Stimulated activated effector memory CD8-positive, alpha-beta T cell treated with anti-CD3 and anti-CD28 coated beads, Interleukin-12 subunit alpha, Interleukin-12 subunit beta, amount 100 ng/mL, for 72 hours (primary cell): ENCODE data around the gene EFCAB6.
A peak's percentile ranks its signal among the peaks of the same experiment; 100 is the strongest.

Experiments
- ATAC-seq: fragments of 150-1000 bp; cut with Tn5 transposase; 2 replicates; pipeline ENCODE4 v1.10.0; 2021
- DNase-seq, 2 donors: peaks; one replicate each; pipeline ENCODE4 v3.0.0; 2021 to 2022; ENCODE audit warnings: low spot score in 2 of 2
- H3K27ac Mint-ChIP-seq: one replicate; pipeline ENCODE4 v1.8.0; 2022; ENCODE audit warnings: mild to moderate bottlenecking, mixed read lengths
- H3K36me3 Mint-ChIP-seq: one replicate; pipeline ENCODE4 v1.8.0; 2022; ENCODE audit warnings: mild to moderate bottlenecking, mixed read lengths
- H3K4me1 Mint-ChIP-seq: one replicate; pipeline ENCODE4 v1.8.0; 2022; ENCODE audit warnings: mixed read lengths
- H3K4me3 Mint-ChIP-seq: one replicate; pipeline ENCODE4 v1.8.0; 2022; ENCODE audit warnings: mild to moderate bottlenecking, mixed read lengths
- H3K9me3 Mint-ChIP-seq: one replicate; pipeline ENCODE4 v1.8.0; 2022; ENCODE audit warnings: mixed read lengths

Gene EFCAB6

GRCh38 chr22:43516996-43517635 lies 295.0 kb downstream of the EFCAB6 start:
- Mint-ChIP-seq H3K27ac (no peak overlapping the region), H3K9me3 (no peaks in the 10 kb centered on the region), H3K4me1 (peaks cover 8% of the 10 kb centered on the region), H3K4me3 (no peak overlapping the region), H3K36me3 (no peaks in the 10 kb centered on the region)
- ATAC-seq (no peak), DNase-seq (no peak)

GRCh38 chr22:43516386-43516785 lies 295.7 kb downstream of the EFCAB6 start:
- H3K4me1 Mint-ChIP-seq = peaks cover 8% of the 10 kb centered on the region
- no peaks in the 10 kb centered on the region for H3K9me3 Mint-ChIP-seq
- H3K36me3 Mint-ChIP-seq = no peaks in the 10 kb centered on the region
- no peak overlapping the region for H3K27ac Mint-ChIP-seq
- no peak for DNase-seq
- ATAC-seq = no peak
- H3K4me3 Mint-ChIP-seq = no peak overlapping the region

GRCh38 chr22:43515902-43516301 lies 296.2 kb downstream of the EFCAB6 start:
- H3K36me3 Mint-ChIP-seq = no peaks in the 10 kb centered on the region
- H3K9me3 Mint-ChIP-seq = no peaks in the 10 kb centered on the region
- no peak overlapping the region for H3K27ac Mint-ChIP-seq
- ATAC-seq = no peak
- H3K4me1 Mint-ChIP-seq = peaks cover 7% of the 10 kb centered on the region
- DNase-seq = no peak
- no peak overlapping the region for H3K4me3 Mint-ChIP-seq

GRCh38 chr22:43515411-43515810 lies 296.7 kb downstream of the EFCAB6 start:
- Mint-ChIP-seq H3K9me3 (no peaks in the 10 kb centered on the region), H3K27ac (no peak overlapping the region), H3K36me3 (no peaks in the 10 kb centered on the region), H3K4me3 (no peak overlapping the region), H3K4me1 (peaks cover 2% of the 10 kb centered on the region)
- ATAC-seq (no peak), DNase-seq (no peak)

GRCh38 chr22:43514476-43515157 lies 297.5 kb downstream of the EFCAB6 start:
- H3K4me1 Mint-ChIP-seq = no peaks in the 10 kb centered on the region
- ATAC-seq (no peak), DNase-seq (no peak)
- H3K36me3 Mint-ChIP-seq = no peaks in the 10 kb centered on the region
- no peak overlapping the region for H3K4me3 Mint-ChIP-seq
- H3K9me3 Mint-ChIP-seq = no peaks in the 10 kb centered on the region
- H3K27ac Mint-ChIP-seq = no peak overlapping the region

- Mint-ChIP-seq H3K9me3 (no peaks in the 10 kb centered on the region), H3K4me3 (no peak overlapping the region), H3K36me3 (no peaks in the 10 kb centered on the region), H3K4me1 (no peaks in the 10 kb centered on the region), H3K27ac (no peak overlapping the region)
- no peak for ATAC-seq
- no peak for DNase-seq
Measured at GRCh38 chr22:43512279-43512678, 299.8 kb downstream of the EFCAB6 start.

- Mint-ChIP-seq H3K27ac (no peak overlapping the region), H3K9me3 (no peaks in the 10 kb centered on the region), H3K4me3 (no peak overlapping the region), H3K4me1 (no peaks in the 10 kb centered on the region), H3K36me3 (no peaks in the 10 kb centered on the region)
- ATAC-seq (no peak), DNase-seq (no peak)
Measured at GRCh38 chr22:43511276-43511910, 300.7 kb downstream of the EFCAB6 start.

GRCh38 chr22:43510281-43511070 lies 301.6 kb downstream of the EFCAB6 start:
- no peaks in the 10 kb centered on the region for H3K9me3 Mint-ChIP-seq
- no peaks in the 10 kb centered on the region for H3K36me3 Mint-ChIP-seq
- no peak for DNase-seq
- H3K4me3 Mint-ChIP-seq = no peak overlapping the region
- H3K27ac Mint-ChIP-seq = no peak overlapping the region
- H3K4me1 Mint-ChIP-seq = no peaks in the 10 kb centered on the region
- ATAC-seq = peak; percentile 14

- Mint-ChIP-seq H3K36me3 (no peaks in the 10 kb centered on the region), H3K27ac (no peak overlapping the region), H3K4me3 (no peak overlapping the region), H3K9me3 (no peaks in the 10 kb centered on the region), H3K4me1 (no peaks in the 10 kb centered on the region)
- ATAC-seq = no peak
- no peak for DNase-seq
Measured at GRCh38 chr22:43509337-43509736, 302.8 kb downstream of the EFCAB6 start.

GRCh38 chr22:43508489-43508888 lies 303.6 kb downstream of the EFCAB6 start:
- ATAC-seq = no peak
- Mint-ChIP-seq H3K4me3 (no peak overlapping the region), H3K36me3 (no peaks in the 10 kb centered on the region), H3K9me3 (no peaks in the 10 kb centered on the region), H3K4me1 (no peaks in the 10 kb centered on the region), H3K27ac (no peak overlapping the region)
- DNase-seq = no peak

GRCh38 chr22:43507235-43507634 lies 304.9 kb downstream of the EFCAB6 start:
- no peaks in the 10 kb centered on the region for H3K4me1 Mint-ChIP-seq
- no peak for ATAC-seq
- H3K36me3 Mint-ChIP-seq = no peaks in the 10 kb centered on the region
- no peak for DNase-seq
- H3K9me3 Mint-ChIP-seq = no peaks in the 10 kb centered on the region
- no peak overlapping the region for H3K4me3 Mint-ChIP-seq
- H3K27ac Mint-ChIP-seq = no peak overlapping the region

GRCh38 chr22:43506487-43506886 lies 305.6 kb downstream of the EFCAB6 start:
- DNase-seq (no peak), ATAC-seq (no peak)
- no peak overlapping the region for H3K4me3 Mint-ChIP-seq
- no peaks in the 10 kb centered on the region for H3K36me3 Mint-ChIP-seq
- H3K9me3 Mint-ChIP-seq = no peaks in the 10 kb centered on the region
- no peak overlapping the region for H3K27ac Mint-ChIP-seq
- no peaks in the 10 kb centered on the region for H3K4me1 Mint-ChIP-seq

- no peak overlapping the region for H3K4me3 Mint-ChIP-seq
- DNase-seq (no peak), ATAC-seq (no peak)
- no peaks in the 10 kb centered on the region for H3K36me3 Mint-ChIP-seq
- no peaks in the 10 kb centered on the region for H3K4me1 Mint-ChIP-seq
- no peaks in the 10 kb centered on the region for H3K9me3 Mint-ChIP-seq
- no peak overlapping the region for H3K27ac Mint-ChIP-seq
Measured at GRCh38 chr22:43505896-43506295, 306.2 kb downstream of the EFCAB6 start.

GRCh38 chr22:43505423-43505822 lies 306.7 kb downstream of the EFCAB6 start:
- ATAC-seq (no peak), DNase-seq (no peak)
- H3K4me1 Mint-ChIP-seq = no peaks in the 10 kb centered on the region
- no peaks in the 10 kb centered on the region for H3K36me3 Mint-ChIP-seq
- no peak overlapping the region for H3K27ac Mint-ChIP-seq
- no peak overlapping the region for H3K4me3 Mint-ChIP-seq
- no peaks in the 10 kb centered on the region for H3K9me3 Mint-ChIP-seq

GRCh38 chr22:43504666-43505261 lies 307.3 kb downstream of the EFCAB6 start:
- no peak overlapping the region for H3K27ac Mint-ChIP-seq
- no peak for DNase-seq
- H3K9me3 Mint-ChIP-seq = no peaks in the 10 kb centered on the region
- no peaks in the 10 kb centered on the region for H3K4me1 Mint-ChIP-seq
- no peaks in the 10 kb centered on the region for H3K36me3 Mint-ChIP-seq
- H3K4me3 Mint-ChIP-seq = no peak overlapping the region
- ATAC-seq = no peak
